ENCODE measurements around the gene ARL2BP.

GRCh38 chr16:57244463-57244766, 644 bp upstream of the ARL2BP start:
- TF ChIP-seq, protein P1, sequence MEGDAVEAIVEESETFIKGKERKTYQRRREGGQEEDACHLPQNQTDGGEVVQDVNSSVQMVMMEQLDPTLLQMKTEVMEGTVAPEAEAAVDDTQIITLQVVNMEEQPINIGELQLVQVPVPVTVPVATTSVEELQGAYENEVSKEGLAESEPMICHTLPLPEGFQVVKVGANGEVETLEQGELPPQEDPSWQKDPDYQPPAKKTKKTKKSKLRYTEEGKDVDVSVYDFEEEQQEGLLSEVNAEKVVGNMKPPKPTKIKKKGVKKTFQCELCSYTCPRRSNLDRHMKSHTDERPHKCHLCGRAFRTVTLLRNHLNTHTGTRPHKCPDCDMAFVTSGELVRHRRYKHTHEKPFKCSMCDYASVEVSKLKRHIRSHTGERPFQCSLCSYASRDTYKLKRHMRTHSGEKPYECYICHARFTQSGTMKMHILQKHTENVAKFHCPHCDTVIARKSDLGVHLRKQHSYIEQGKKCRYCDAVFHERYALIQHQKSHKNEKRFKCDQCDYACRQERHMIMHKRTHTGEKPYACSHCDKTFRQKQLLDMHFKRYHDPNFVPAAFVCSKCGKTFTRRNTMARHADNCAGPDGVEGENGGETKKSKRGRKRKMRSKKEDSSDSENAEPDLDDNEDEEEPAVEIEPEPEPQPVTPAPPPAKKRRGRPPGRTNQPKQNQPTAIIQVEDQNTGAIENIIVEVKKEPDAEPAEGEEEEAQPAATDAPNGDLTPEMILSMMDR (IDR thresholded peaks at IDR 0.05) = no peak
- TF ChIP-seq EZH2 (IDR thresholded peaks at IDR 0.05; ENCODE audit: borderline replicate concordance, insufficient read depth, low read depth, low read length, poor library complexity, severe bottlenecking) = no peak

Data from B cell (primary cell).